GM18861 (cell line): ENCODE results near the gene TMPRSS11F.

Experiments
- ATAC-seq: cut with Tn5 transposase; IDR thresholded peaks from one replicate; pipeline ENCODE4 v1.9.1; 2021; ENCODE audit not compliant: unreplicated experiment

TMPRSS11F gene

GRCh38 chr4:68079928-68080327, 49.7 kb downstream of the TMPRSS11F start:
- no peak for ATAC-seq

- ATAC-seq = no peak
Measured at GRCh38 chr4:68077737-68078136, 51.9 kb downstream of the TMPRSS11F start.

- no peak for ATAC-seq
Measured at GRCh38 chr4:68077301-68077700, 52.4 kb downstream of the TMPRSS11F start.

- no peak for ATAC-seq
Measured at GRCh38 chr4:68076194-68076593, 53.5 kb downstream of the TMPRSS11F start.

GRCh38 chr4:68074397-68074796, 55.3 kb downstream of the TMPRSS11F start:
- ATAC-seq = no peak

GRCh38 chr4:68070302-68070701, 59.4 kb downstream of the TMPRSS11F start:
- ATAC-seq = no peak

GRCh38 chr4:68062501-68062900, 67.2 kb downstream of the TMPRSS11F start:
- ATAC-seq = no peak

GRCh38 chr4:68038272-68038671, 91.4 kb downstream of the TMPRSS11F start:
- no peak for ATAC-seq

- ATAC-seq = no peak
Measured at GRCh38 chr4:68021185-68021584, 108.5 kb downstream of the TMPRSS11F start.

- no peak for ATAC-seq
Measured at GRCh38 chr4:68011684-68012083, 118.0 kb downstream of the TMPRSS11F start.
